ENCODE measurements around the gene CBFA2T2. TPM values are rescaled to one million over a fixed set of nuclear protein-coding genes. Genes with fewer than 3 reads are reported as not detected.
A peak's percentile ranks its signal among the peaks of the same experiment; 100 is the strongest.

The CBFA2T2 gene
- total RNA-seq, 2 experiments from 2014 or later: 10.2 to 10.9 TPM

DNA sequence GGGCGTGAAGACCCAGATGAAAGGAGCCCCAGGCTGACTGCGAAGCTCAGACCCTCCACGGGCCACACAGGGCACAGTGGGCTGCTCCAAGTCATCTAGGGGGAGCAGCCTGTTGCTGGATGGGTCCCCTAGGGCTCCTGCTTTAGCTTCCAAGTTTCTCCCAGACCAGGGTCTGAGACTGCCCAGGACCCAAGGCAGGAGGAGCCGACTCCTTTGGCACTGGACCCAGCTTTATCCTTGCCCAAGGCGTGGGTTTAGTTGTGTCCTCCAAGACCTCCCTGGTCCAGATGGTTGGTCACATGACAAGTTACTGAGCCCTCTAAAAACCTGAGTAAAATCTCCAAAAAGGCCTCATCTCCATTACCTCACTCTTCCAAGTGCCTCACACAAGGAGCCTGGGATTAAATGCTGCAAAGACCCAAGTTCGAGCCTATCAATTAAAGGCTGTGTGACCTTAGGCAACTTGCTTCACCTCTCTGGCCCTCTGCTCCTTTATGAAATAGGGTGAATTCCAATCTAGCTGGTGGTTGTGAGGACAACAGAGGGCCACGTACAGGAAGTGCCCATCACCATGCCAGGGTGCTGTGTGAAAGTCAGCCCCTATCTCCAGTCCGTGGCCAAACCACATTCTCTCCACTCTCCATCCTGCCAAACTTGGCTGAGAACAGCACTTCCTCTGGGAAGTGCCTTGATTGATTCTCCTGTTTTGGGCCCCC, 181.8 kb downstream of the CBFA2T2 start:
- H3K4me1 Mint-ChIP-seq (ENCODE audit: low read depth): peaks cover 22% of the 10 kb centered on the region
- ChIA-PET CTCF (interaction anchor here (1.7 to 2.5 kb wide), 3 partner anchors 9 to 214 kb away, joined by 5 to 7 read pairs (median 6); no protein-coding TSS in a partner anchor), POLR2A (interaction anchor here (0.6 to 15.4 kb wide), 4 partner anchors 8 to 228 kb away, joined by 3 to 262 read pairs (median 6); partner anchors contain the start of genes NECAB3 and SNTA1)
- TF ChIP-seq, protein P1, sequence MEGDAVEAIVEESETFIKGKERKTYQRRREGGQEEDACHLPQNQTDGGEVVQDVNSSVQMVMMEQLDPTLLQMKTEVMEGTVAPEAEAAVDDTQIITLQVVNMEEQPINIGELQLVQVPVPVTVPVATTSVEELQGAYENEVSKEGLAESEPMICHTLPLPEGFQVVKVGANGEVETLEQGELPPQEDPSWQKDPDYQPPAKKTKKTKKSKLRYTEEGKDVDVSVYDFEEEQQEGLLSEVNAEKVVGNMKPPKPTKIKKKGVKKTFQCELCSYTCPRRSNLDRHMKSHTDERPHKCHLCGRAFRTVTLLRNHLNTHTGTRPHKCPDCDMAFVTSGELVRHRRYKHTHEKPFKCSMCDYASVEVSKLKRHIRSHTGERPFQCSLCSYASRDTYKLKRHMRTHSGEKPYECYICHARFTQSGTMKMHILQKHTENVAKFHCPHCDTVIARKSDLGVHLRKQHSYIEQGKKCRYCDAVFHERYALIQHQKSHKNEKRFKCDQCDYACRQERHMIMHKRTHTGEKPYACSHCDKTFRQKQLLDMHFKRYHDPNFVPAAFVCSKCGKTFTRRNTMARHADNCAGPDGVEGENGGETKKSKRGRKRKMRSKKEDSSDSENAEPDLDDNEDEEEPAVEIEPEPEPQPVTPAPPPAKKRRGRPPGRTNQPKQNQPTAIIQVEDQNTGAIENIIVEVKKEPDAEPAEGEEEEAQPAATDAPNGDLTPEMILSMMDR (IDR thresholded peaks at IDR 0.05): no peak
- ATAC-seq: no peak
- no peak for DNase-seq
- H3K27me3 Mint-ChIP-seq: no peaks in the 10 kb centered on the region
- no peak overlapping the region for H3K4me3 Mint-ChIP-seq
- peaks cover 15% of the 10 kb centered on the region for H3K36me3 Mint-ChIP-seq (ENCODE audit: low read depth)
- intact Hi-C loops (cut with micrococcal nuclease): no loop called here
- H3K27ac Mint-ChIP-seq: no peak overlapping the region
- H3K9me3 Mint-ChIP-seq: no peaks in the 10 kb centered on the region

DNA sequence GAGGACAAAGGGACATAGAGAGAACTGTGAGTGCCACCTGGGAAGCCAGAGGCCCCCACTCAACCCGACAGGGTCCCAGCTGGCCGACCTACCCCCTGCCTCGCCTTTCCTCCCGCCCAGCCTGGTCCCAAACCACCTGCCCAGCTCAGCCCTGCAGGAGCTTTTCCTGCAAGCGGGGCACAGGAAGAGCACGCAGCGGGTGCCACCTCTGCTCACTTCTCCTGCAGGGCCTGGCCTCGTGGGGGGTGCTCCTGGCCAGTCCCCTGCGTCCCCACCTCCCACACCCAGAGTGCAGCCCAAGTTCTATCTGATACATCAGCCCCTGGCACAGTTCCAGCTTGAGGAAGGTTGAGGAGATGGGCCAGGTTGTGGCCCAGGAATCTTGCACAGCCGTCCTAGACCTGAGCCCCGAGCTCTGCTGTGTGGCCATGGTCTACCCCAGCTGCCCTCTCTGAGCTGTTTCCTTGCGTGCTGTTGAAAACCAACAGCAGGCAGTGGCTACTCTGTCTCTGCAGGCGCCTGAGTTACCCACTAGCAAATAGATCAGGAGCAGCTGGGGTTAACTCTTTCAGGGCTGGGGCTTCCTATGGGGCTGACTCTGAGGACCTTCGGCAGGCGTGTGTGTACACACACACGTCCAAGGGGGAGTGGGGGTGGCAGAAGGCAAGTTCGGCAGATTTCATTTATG, 182.7 kb downstream of the CBFA2T2 start:
- H3K9me3 Mint-ChIP-seq: no peaks in the 10 kb centered on the region
- TF ChIP-seq, protein P1 (IDR thresholded peaks at IDR 0.05): no peak
- H3K27me3 Mint-ChIP-seq: no peaks in the 10 kb centered on the region
- ChIA-PET CTCF (interaction anchor here (2.5 kb wide), 1 partner anchor 13 kb away, joined by 6 read pairs; no protein-coding TSS in a partner anchor), POLR2A (interaction anchor here (1.4 to 15.4 kb wide), 3 partner anchors 7 to 229 kb away, joined by 4 to 262 read pairs (median 8); partner anchors contain the start of genes NECAB3 and SNTA1)
- peaks cover 22% of the 10 kb centered on the region for H3K36me3 Mint-ChIP-seq (ENCODE audit: low read depth)
- H3K4me1 Mint-ChIP-seq (ENCODE audit: low read depth): peaks cover 24% of the 10 kb centered on the region
- H3K4me3 Mint-ChIP-seq: peak overlapping the region; percentile 83
- ATAC-seq: no peak
- intact Hi-C loops (cut with micrococcal nuclease): no loop called here
- H3K27ac Mint-ChIP-seq: no peak overlapping the region
- no peak for DNase-seq

DNA sequence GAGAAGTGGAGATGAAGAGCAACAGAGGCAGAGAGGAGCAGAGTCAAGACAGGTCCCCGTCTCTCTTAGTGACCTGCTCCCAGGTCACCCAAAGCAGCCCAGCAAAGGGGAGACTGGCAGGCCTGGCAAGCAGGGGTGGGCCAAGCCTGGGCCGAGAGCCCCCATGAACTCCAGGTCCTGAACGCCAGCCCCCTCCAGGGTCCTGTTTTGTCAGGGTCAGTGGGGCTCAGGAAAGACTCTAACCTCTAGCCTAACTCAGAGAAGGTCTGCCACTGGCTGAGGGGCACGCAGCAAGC, 183.2 kb downstream of the CBFA2T2 start:
- Mint-ChIP-seq H3K4me3 (peak overlapping the region; percentile 83), H3K4me1 (ENCODE audit: low read depth) (peaks cover 25% of the 10 kb centered on the region), H3K27ac (no peak overlapping the region), H3K9me3 (no peaks in the 10 kb centered on the region), H3K36me3 (ENCODE audit: low read depth) (peaks cover 24% of the 10 kb centered on the region), H3K27me3 (no peaks in the 10 kb centered on the region)
- intact Hi-C loops (cut with micrococcal nuclease): no loop called here
- ATAC-seq: no peak
- ChIA-PET CTCF (interaction anchor here (2.5 kb wide), 1 partner anchor 12 kb away, joined by 6 read pairs; no protein-coding TSS in a partner anchor), POLR2A (interaction anchor here (1.4 to 15.4 kb wide), 3 partner anchors 7 to 230 kb away, joined by 4 to 262 read pairs (median 8); partner anchors contain the start of genes NECAB3 and SNTA1)
- no peak for DNase-seq
- TF ChIP-seq, protein P1 (IDR thresholded peaks at IDR 0.05): no peak

DNA sequence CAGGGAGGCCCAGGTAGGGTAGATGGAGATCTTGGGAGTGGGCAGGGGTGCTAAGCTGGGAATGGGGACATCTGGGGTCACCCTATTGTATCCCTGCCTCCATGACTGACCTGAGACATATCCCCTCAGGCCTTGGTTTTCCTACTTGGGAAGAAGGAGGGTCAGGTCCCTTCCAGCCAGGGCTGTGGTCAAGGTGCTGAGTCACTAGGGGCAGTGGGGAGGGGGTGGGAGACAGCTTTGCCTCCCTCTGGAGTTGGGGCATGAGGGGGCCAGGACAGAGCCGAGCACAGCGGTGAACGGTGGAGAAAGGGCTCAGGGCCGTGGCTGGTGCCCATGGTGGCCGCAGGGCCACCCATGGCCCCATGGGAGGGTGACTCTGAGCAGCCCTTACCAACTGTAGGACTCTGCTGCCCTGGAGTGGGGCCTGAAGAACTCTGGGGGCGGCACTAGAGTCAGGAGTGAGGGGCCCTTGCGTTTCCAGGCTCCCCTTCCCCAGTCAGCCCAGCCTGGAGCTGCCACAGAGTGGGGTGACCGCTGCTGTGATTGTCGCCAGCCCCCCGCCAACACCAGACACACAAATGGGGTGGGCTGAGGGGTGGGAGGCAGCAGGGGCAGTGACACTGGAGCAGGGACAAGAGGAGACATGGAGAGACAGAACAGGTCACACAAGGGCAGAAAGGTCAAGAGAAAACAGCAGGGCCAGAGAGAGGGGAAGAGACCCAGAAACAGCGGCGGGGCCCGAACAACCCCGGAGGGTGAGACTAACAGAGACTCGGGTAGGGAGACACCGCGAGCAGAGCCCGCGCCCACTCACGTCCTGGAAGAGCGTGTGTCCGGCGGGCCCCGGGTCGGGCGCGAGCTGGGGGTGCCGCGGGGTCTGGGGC, 183.8 kb downstream of the CBFA2T2 start:
- peak; percentile 56 for DNase-seq
- Mint-ChIP-seq H3K27me3 (no peaks in the 10 kb centered on the region), H3K36me3 (ENCODE audit: low read depth) (peaks cover 24% of the 10 kb centered on the region), H3K27ac (peak overlapping the region; percentile 78), H3K4me1 (ENCODE audit: low read depth) (peaks cover 26% of the 10 kb centered on the region), H3K4me3 (peak overlapping the region; percentile 83), H3K9me3 (no peaks in the 10 kb centered on the region)
- intact Hi-C loops (cut with micrococcal nuclease): no loop called here
- TF ChIP-seq, protein P1 (IDR thresholded peaks at IDR 0.05): no peak
- CTCF ChIA-PET: no interaction called here
- ATAC-seq: peak; percentile 63
- POLR2A ChIA-PET: interaction anchor here (1.0 to 15.4 kb wide), 5 partner anchors 5 to 230 kb away, joined by 3 to 262 read pairs (median 8); partner anchors contain the start of genes ACTL10, C20orf144, NECAB3 and SNTA1
